Activated T-helper 1 cell treated with anti-CD3 and anti-CD28 coated beads, Interleukin-12 subunit alpha, Interleukin-12 subunit beta, Interleukin-2, Interleukin-4 antibody, amounts not matched to agents 30 ng/mL and 10 ng/mL and 1 ng/mL, durations not matched to agents 14 hours and 24 hours and 36 hours (primary cell): ENCODE data around the gene SAPCD2. TPM values are rescaled to one million over a fixed set of nuclear protein-coding genes. Genes with fewer than 3 reads are reported as not detected.

Experiments
- DNase-seq: peaks from one replicate; pipeline ENCODE4 v3.0.0; 2021; ENCODE audit warnings: low spot score
- H3K27ac Mint-ChIP-seq: one replicate; pipeline ENCODE4 v1.8.0; 2021; ENCODE audit warnings: mild to moderate bottlenecking, mixed read lengths
- H3K27me3 Mint-ChIP-seq: one replicate; pipeline ENCODE4 v1.8.0; 2022; ENCODE audit warnings: mild to moderate bottlenecking, moderate library complexity, mixed read lengths; ENCODE audit not compliant: insufficient read depth
- H3K36me3 Mint-ChIP-seq: one replicate; pipeline ENCODE4 v1.8.0; 2021; ENCODE audit warnings: low read depth, mixed read lengths
- H3K4me1 Mint-ChIP-seq: one replicate; pipeline ENCODE4 v1.8.0; 2021; ENCODE audit warnings: low read depth, mixed read lengths
- H3K4me3 Mint-ChIP-seq: one replicate; pipeline ENCODE4 v1.8.0; 2021; ENCODE audit warnings: mild to moderate bottlenecking, moderate library complexity, mixed read lengths
- H3K9me3 Mint-ChIP-seq: one replicate; pipeline ENCODE4 v1.8.0; 2021; ENCODE audit warnings: mixed read lengths
- intact Hi-C: fragments of 100-400 bp; cut with micrococcal nuclease; formaldehyde crosslinking; loops from one replicate; pipeline ENCODE4 v1.15.1; 2024
- total RNA-seq: library from RNA; stranded (reverse); gene quantifications from 2 replicates; pipeline ENCODE4 v1.2.3, GENCODE V29; 2022

Gene SAPCD2
- total RNA-seq, 1 donor from 2014 or later: 25.1 TPM

DNA sequence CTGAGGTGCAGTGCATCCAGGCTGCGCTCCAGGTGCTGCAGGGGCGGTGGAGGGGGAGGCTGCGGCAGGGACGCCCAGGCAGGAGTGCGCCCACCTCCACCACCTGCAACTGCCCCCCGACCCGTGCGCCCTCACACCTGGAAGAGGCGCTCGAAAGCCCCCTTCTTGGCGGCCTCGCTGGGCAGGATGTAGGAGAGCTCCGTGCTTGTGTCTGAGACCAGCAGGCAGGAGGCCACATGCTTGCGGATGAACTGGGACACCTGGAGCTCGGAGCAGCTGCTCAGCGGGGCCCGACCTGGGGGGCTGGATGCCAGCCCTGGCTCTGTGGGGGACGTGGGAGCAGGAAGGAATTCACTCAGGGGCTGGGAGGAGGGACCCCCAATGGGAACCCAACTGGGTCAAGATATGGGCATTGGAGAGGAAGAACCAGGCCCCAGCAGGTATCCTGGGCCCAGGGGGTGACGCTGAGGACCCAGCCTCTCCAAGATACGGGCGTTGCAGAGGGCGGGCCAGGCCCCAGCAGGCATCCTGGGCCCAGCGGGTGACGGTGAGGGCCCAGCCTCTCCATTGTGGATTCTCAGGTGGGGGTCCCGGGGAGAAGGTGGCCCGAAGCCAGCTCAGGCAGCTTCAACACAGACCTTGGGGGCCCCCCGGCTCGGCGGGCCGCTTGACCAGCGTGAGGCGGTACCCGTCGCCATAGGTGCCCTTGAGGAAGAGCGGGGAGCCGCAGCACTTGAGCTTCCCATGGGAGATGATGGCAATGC is 55.4 kb downstream of the SAPCD2 start:
- no peak overlapping the region for H3K4me3 Mint-ChIP-seq

GRCh38 chr9:137014166-137014565 is 56.2 kb downstream of the SAPCD2 start:
- Mint-ChIP-seq H3K27me3 (no peaks in the 10 kb centered on the region), H3K4me3 (no peak overlapping the region), H3K36me3 (no peaks in the 10 kb centered on the region), H3K9me3 (no peaks in the 10 kb centered on the region), H3K4me1 (no peaks in the 10 kb centered on the region), H3K27ac (no peak overlapping the region)
- intact Hi-C loops: no loop called here
- no peak for DNase-seq

More for the DNA sequence above, 55.4 kb downstream of the SAPCD2 start:
- Mint-ChIP-seq H3K36me3 (no peaks in the 10 kb centered on the region), H3K9me3 (no peaks in the 10 kb centered on the region), H3K27me3 (no peaks in the 10 kb centered on the region), H3K4me1 (no peaks in the 10 kb centered on the region), H3K27ac (no peak overlapping the region)
- no peak for DNase-seq
- intact Hi-C loops: no loop called here

DNA sequence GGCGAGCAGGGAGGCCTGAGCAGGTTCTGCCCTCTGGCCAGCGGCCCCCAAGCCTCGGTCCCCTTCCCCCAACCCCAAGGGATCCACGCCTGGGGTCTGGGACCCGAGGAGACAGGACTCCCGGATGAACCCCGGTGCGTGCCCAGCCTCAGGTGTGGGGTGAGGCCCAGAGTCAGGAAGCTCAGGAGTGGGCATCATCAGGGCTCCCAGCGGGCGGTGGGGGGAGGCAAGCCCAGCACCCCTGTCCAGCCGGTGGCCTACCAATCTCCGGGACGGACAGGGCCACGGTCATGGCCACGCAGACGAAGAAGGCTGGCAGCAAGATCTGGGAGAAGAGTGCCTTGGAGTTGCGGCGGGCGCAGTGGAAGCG is 56.8 kb downstream of the SAPCD2 start:
- Mint-ChIP-seq H3K27me3 (no peaks in the 10 kb centered on the region), H3K36me3 (no peaks in the 10 kb centered on the region), H3K4me3 (no peak overlapping the region), H3K9me3 (no peaks in the 10 kb centered on the region), H3K4me1 (no peaks in the 10 kb centered on the region), H3K27ac (no peak overlapping the region)
- intact Hi-C loops: no loop called here
- DNase-seq: no peak

- Mint-ChIP-seq H3K9me3 (no peaks in the 10 kb centered on the region), H3K4me3 (no peak overlapping the region), H3K36me3 (no peaks in the 10 kb centered on the region), H3K27me3 (no peaks in the 10 kb centered on the region), H3K4me1 (no peaks in the 10 kb centered on the region), H3K27ac (no peak overlapping the region)
- DNase-seq: no peak
- intact Hi-C loops: no loop called here
These were observed 57.4 kb downstream of the SAPCD2 start for GRCh38 chr9:137012694-137013570.

Other genes with a start within 250 kb of the SAPCD2 start
- 5.1 and 5.8 TPM in 2 replicates for gene AJM1, start 228.1 kb downstream of the SAPCD2 start, total RNA-seq
- 134 and 139 TPM in 2 replicates for gene PHPT1, start 221.1 kb downstream of the SAPCD2 start, total RNA-seq
- gene MAMDC4, start 218.2 kb downstream of the SAPCD2 start, total RNA-seq: 18.2 and 23.6 TPM in 2 replicates
- gene EDF1, start 204.2 kb downstream of the SAPCD2 start, total RNA-seq: 410 and 418 TPM in 2 replicates
- 67.4 and 76.3 TPM in 2 replicates for gene TRAF2, start 184.0 kb downstream of the SAPCD2 start, total RNA-seq
- gene FBXW5, start 125.8 kb downstream of the SAPCD2 start, total RNA-seq: 92.5 and 96.2 TPM in 2 replicates
- gene C8G, start 125.3 kb downstream of the SAPCD2 start, total RNA-seq: 0.56 and 1.5 TPM in 2 replicates
- gene LCN12, start 118.3 kb downstream of the SAPCD2 start, total RNA-seq: 1.8 and 1.9 TPM in 2 replicates
- gene PTGDS, start 93.1 kb downstream of the SAPCD2 start, total RNA-seq: 0.36 TPM in 1 of 2 replicates, not detected in the other
- not detected in 2 replicates for gene LCNL1, start 87.6 kb downstream of the SAPCD2 start, total RNA-seq
- 79.4 and 84.5 TPM in 2 replicates for gene PAXX, start 78.1 kb downstream of the SAPCD2 start, total RNA-seq
- gene CLIC3, start 74.0 kb downstream of the SAPCD2 start, total RNA-seq: not detected in 2 replicates
- 25.7 and 26.9 TPM in 2 replicates for gene ABCA2, start 42.3 kb downstream of the SAPCD2 start, total RNA-seq
- 0.16 and 0.22 TPM in 2 replicates for gene FUT7, start 38.5 kb downstream of the SAPCD2 start, total RNA-seq
- 78.2 and 80.1 TPM in 2 replicates for gene NPDC1, start 24.4 kb downstream of the SAPCD2 start, total RNA-seq
- gene ENTPD2, start 16.5 kb downstream of the SAPCD2 start, total RNA-seq: not detected in 2 replicates
- gene UAP1L1, start 7.0 kb upstream of the SAPCD2 start, total RNA-seq: 13.9 and 14.9 TPM in 2 replicates
- 48.1 and 53.6 TPM in 2 replicates for gene MAN1B1, start 16.4 kb upstream of the SAPCD2 start, total RNA-seq
- gene DPP7, start 44.2 kb upstream of the SAPCD2 start, total RNA-seq: 371 and 394 TPM in 2 replicates
- gene GRIN1, start 68.6 kb upstream of the SAPCD2 start, total RNA-seq: 0.05 TPM in 2 replicates
- gene LRRC26, start 99.5 kb upstream of the SAPCD2 start, total RNA-seq: 0.21 TPM in 1 of 2 replicates, not detected in the other
- gene TMEM210, start 101.5 kb upstream of the SAPCD2 start, total RNA-seq: not detected in 2 replicates
- 62.5 and 63.6 TPM in 2 replicates for gene ANAPC2, start 118.0 kb upstream of the SAPCD2 start, total RNA-seq
- 101 and 105 TPM in 2 replicates for gene SSNA1, start 118.1 kb upstream of the SAPCD2 start, total RNA-seq
- 15.6 and 17.2 TPM in 2 replicates for gene TPRN, start 130.2 kb upstream of the SAPCD2 start, total RNA-seq
- gene TMEM203, start 135.1 kb upstream of the SAPCD2 start, total RNA-seq: 40.5 and 41.5 TPM in 2 replicates
- gene NDOR1, start 135.1 kb upstream of the SAPCD2 start, total RNA-seq: 42.4 and 48.9 TPM in 2 replicates
- gene RNF208, start 151.7 kb upstream of the SAPCD2 start, total RNA-seq: 9.3 and 11.0 TPM in 2 replicates
- gene CYSRT1, start 154.6 kb upstream of the SAPCD2 start, total RNA-seq: 0.49 and 0.60 TPM in 2 replicates
- 0.29 TPM in 1 of 2 replicates, not detected in the other for gene RNF224, start 156.9 kb upstream of the SAPCD2 start, total RNA-seq
- not detected in 2 replicates for gene SLC34A3, start 160.3 kb upstream of the SAPCD2 start, total RNA-seq
- 277 and 280 TPM in 2 replicates for gene TUBB4B, start 170.7 kb upstream of the SAPCD2 start, total RNA-seq
- 1.2 and 1.8 TPM in 2 replicates for gene STPG3, start 180.7 kb upstream of the SAPCD2 start, total RNA-seq
- 70.8 and 72.1 TPM in 2 replicates for gene NELFB, start 184.8 kb upstream of the SAPCD2 start, total RNA-seq
- gene TOR4A, start 207.2 kb upstream of the SAPCD2 start, total RNA-seq: 11.6 and 11.7 TPM in 2 replicates
- gene NRARP, start 231.7 kb upstream of the SAPCD2 start, total RNA-seq: 15.2 and 15.4 TPM in 2 replicates